Measurements from ENCODE around the gene CNPY2. TPM values are rescaled to one million over a fixed set of nuclear protein-coding genes. Genes with fewer than 3 reads are reported as not detected.
A peak's percentile ranks its signal among the peaks of the same experiment; 100 is the strongest.

CNPY2 gene
- total RNA-seq, 1 experiment from 2014 or later = 169 TPM

GRCh38 chr12:56333197-56333678, 17.4 kb upstream of the CNPY2 start:
- Mint-ChIP-seq H3K4me1 (ENCODE audit: insufficient read depth, unreplicated experiment) (peaks cover 16% of the 10 kb centered on the region), H3K4me3 (ENCODE audit: unreplicated experiment) (peak overlapping the region; percentile 83), H3K36me3 (ENCODE audit: insufficient read depth, unreplicated experiment) (peaks cover 36% of the 10 kb centered on the region), H3K27me3 (ENCODE audit: insufficient read depth, unreplicated experiment) (no peaks in the 10 kb centered on the region), H3K27ac (ENCODE audit: low read depth, unreplicated experiment) (peak overlapping the region; percentile 98), H3K9me3 (ENCODE audit: unreplicated experiment) (no peaks in the 10 kb centered on the region)
- DNase-seq (ENCODE audit: unreplicated experiment) = no peak
- intact Hi-C loops (cut with micrococcal nuclease) = no loop called here
- no peak for TF ChIP-seq CTCF (IDR thresholded peaks at IDR 0.05; ENCODE audit: unreplicated experiment)
- ChIA-PET CTCF (interaction anchor here (0.6 to 1.7 kb wide), 9 partner anchors 18 to 141 kb away, joined by 3 to 12 read pairs (median 5); partner anchors contain the start of gene STAT2), POLR2A (interaction anchor here (0.7 to 7.0 kb wide), 25 partner anchors 11 to 312 kb away, joined by 3 to 87 read pairs (median 4); partner anchors contain the start of genes ATP5F1B, CNPY2, COQ10A and CS)
- BruUV-seq (replicated peaks) = TSS peak; percentile 84

- CTCF ChIA-PET = interaction anchor here (0.6 to 1.7 kb wide), 8 partner anchors 19 to 140 kb away, joined by 3 to 12 read pairs (median 5); no protein-coding TSS in a partner anchor
- Mint-ChIP-seq H3K36me3 (ENCODE audit: insufficient read depth, unreplicated experiment) (peaks cover 42% of the 10 kb centered on the region), H3K9me3 (ENCODE audit: unreplicated experiment) (no peaks in the 10 kb centered on the region), H3K4me1 (ENCODE audit: insufficient read depth, unreplicated experiment) (peaks cover 16% of the 10 kb centered on the region), H3K4me3 (ENCODE audit: unreplicated experiment) (peak overlapping the region; percentile 83), H3K27ac (ENCODE audit: low read depth, unreplicated experiment) (peak overlapping the region; percentile 98), H3K27me3 (ENCODE audit: insufficient read depth, unreplicated experiment) (no peaks in the 10 kb centered on the region)
- DNase-seq (ENCODE audit: unreplicated experiment) = no peak
- no TSS peak for BruUV-seq (replicated peaks)
- no peak for TF ChIP-seq CTCF (IDR thresholded peaks at IDR 0.05; ENCODE audit: unreplicated experiment)
- POLR2A ChIA-PET = interaction anchor here (0.7 to 7.0 kb wide), 21 partner anchors 15 to 313 kb away, joined by 3 to 87 read pairs (median 4); partner anchors contain the start of genes ATP5F1B, CNPY2, COQ10A and CS
- intact Hi-C loops (cut with micrococcal nuclease) = no loop called here
Observed at GRCh38 chr12:56332512-56333196, 16.9 kb upstream of the CNPY2 start.

GRCh38 chr12:56330936-56331490, 15.2 kb upstream of the CNPY2 start:
- Mint-ChIP-seq H3K36me3 (ENCODE audit: insufficient read depth, unreplicated experiment) (peaks cover 53% of the 10 kb centered on the region), H3K27me3 (ENCODE audit: insufficient read depth, unreplicated experiment) (no peaks in the 10 kb centered on the region), H3K4me1 (ENCODE audit: insufficient read depth, unreplicated experiment) (peaks cover 16% of the 10 kb centered on the region), H3K4me3 (ENCODE audit: unreplicated experiment) (no peak overlapping the region), H3K27ac (ENCODE audit: low read depth, unreplicated experiment) (no peak overlapping the region), H3K9me3 (ENCODE audit: unreplicated experiment) (no peaks in the 10 kb centered on the region)
- CTCF ChIA-PET = interaction anchor here (1.5 to 1.7 kb wide), 3 partner anchors 14 to 133 kb away, joined by 5 to 6 read pairs (median 5); no protein-coding TSS in a partner anchor
- intact Hi-C loops (cut with micrococcal nuclease) = no loop called here
- DNase-seq (ENCODE audit: unreplicated experiment) = no peak
- BruUV-seq (replicated peaks) = no TSS peak
- POLR2A ChIA-PET = interaction anchor here (1.5 to 7.0 kb wide), 4 partner anchors 13 to 133 kb away, joined by 3 to 87 read pairs (median 49); partner anchors contain the start of genes CNPY2, CS and STAT2
- no peak for TF ChIP-seq CTCF (IDR thresholded peaks at IDR 0.05; ENCODE audit: unreplicated experiment)

GRCh38 chr12:56326533-56326932, 10.7 kb upstream of the CNPY2 start:
- Mint-ChIP-seq H3K27me3 (ENCODE audit: insufficient read depth, unreplicated experiment) (no peaks in the 10 kb centered on the region), H3K9me3 (ENCODE audit: unreplicated experiment) (no peaks in the 10 kb centered on the region), H3K4me3 (ENCODE audit: unreplicated experiment) (no peak overlapping the region), H3K27ac (ENCODE audit: low read depth, unreplicated experiment) (no peak overlapping the region), H3K36me3 (ENCODE audit: insufficient read depth, unreplicated experiment) (peaks cover 74% of the 10 kb centered on the region), H3K4me1 (ENCODE audit: insufficient read depth, unreplicated experiment) (peaks cover 6% of the 10 kb centered on the region)
- ChIA-PET CTCF (interaction anchor here (1.0 kb wide), 1 partner anchor 135 kb away, joined by 3 read pairs; no protein-coding TSS in a partner anchor), POLR2A (interaction anchor here (0.6 to 2.4 kb wide), 3 partner anchors 10 to 59 kb away, joined by 3 to 14 read pairs (median 3); partner anchors contain the start of gene CNPY2)
- DNase-seq (ENCODE audit: unreplicated experiment) = no peak
- no TSS peak for BruUV-seq (replicated peaks)
- intact Hi-C loops (cut with micrococcal nuclease) = no loop called here
- no peak for TF ChIP-seq CTCF (IDR thresholded peaks at IDR 0.05; ENCODE audit: unreplicated experiment)
